Caki2 (cell line): ENCODE measurements around the gene BAZ2B. TPM values are rescaled to one million over a fixed set of nuclear protein-coding genes. Genes with fewer than 3 reads are reported as not detected.

ENCODE experiments used
- DNase-seq: peaks from one replicate; pipeline ENCODE4 v3.0.0-alpha.2; 2015; ENCODE audit warnings: low read depth
- in situ Hi-C: cut with HindIII; loops from 2 replicates; pipeline ENCODE4 v1.10.0; 2016; ENCODE audit warnings: low sequenced_read_pairs, low pct_unique_long_range_greater_than_20kb, mixed read lengths
- total RNA-seq: library from RNA; depleted of rRNA; stranded (reverse); fragments of >200 nt; shearing (Covaris generic); gene quantifications from 2 replicates; pipeline ENCODE4 v1.2.3, GENCODE V29; 2014; ENCODE audit warnings: low replicate concordance

BAZ2B gene
- total RNA-seq, 1 experiment from 2014 or later: 8.4 TPM

DNA sequence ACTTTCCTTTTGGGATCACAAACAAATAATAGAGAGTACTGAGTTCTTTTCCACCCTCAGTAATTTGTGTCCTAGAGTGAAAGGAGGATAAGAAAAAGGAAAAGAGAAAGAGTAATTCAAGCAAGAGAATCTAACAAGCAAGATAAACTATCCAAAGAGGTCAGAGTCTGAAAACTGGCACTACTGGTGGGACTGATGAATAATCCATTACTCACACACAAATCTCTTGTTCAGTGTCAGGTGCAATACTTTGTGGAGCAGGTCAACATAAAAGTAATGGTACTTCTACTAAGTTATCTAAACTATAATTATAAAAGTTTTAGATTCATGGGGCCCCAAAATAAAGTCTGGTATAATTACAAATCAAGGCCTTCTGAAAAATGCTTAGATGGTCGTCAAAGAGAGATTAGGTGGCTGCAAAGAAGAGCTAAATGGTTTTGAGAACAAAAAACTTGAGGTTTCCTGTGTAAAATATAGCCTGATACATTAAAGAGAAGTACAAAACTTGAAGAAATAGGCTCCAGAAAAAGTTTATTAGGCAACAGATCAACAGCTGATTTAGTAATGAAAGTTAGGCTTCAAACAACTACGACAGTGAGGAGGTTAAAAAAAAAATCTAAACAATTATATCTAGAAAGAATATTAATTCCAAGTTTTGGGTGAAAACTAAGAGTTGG is 109.4 kb downstream of the BAZ2B start:
- in situ Hi-C loops: no loop called here
- DNase-seq: peak; percentile 14

DNA sequence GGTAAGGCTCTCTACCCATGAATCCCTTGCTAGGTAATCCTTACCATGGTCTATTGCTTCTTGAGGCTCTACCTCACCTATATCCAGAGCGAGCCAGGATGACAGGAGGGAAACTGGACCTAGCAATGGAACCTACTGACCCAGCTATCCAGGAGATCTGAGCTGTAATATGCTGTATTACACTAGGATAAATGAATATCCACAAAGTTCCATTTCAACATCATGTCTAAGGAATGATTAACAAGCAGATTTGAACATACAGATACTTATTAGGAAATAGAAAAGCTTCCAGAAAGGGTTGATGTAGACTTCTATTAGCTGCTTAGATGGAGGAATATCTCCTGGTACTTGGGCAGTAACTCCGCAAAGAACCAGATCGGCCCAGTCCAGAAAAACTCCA is 110.1 kb downstream of the BAZ2B start:
- no peak for DNase-seq
- in situ Hi-C loops: no loop called here

DNA sequence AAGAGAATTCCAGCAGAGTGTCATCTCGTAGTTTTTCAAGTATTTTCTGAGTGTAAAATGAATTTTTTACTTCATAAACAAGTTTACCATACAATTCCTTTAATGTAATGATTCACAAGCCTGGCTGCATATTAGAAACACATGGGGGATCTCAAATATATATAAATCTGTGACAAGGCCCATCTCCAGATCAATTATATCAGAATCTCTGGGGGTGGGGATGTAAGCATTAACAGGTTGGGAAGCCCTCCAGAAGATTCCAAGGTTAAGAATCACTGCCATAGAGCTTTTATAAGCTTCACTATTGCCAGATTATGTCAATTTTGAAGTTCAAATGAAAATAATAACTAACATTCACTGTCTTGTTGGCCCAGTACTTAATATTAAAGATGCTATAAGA is 111.2 kb downstream of the BAZ2B start:
- in situ Hi-C loops: no loop called here
- no peak for DNase-seq

DNA sequence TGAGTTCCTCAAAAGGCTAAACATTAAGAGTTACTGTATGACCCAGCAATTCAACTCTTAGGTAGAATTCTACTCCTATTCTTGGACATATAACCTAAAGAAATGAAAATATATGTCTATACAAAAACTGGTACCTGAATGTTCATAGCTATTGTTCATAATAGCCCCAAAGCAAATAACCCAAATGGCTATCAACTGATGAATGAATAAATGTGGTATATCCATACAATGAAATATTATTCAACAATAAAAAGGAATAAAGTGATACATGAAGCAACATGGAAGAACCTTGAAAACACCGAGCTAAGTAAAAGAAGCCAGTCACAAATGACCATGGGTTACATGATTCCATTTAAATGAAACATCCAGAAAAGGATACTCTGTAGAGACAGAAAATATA is 114.6 kb downstream of the BAZ2B start:
- in situ Hi-C loops: no loop called here
- DNase-seq: no peak

DNA sequence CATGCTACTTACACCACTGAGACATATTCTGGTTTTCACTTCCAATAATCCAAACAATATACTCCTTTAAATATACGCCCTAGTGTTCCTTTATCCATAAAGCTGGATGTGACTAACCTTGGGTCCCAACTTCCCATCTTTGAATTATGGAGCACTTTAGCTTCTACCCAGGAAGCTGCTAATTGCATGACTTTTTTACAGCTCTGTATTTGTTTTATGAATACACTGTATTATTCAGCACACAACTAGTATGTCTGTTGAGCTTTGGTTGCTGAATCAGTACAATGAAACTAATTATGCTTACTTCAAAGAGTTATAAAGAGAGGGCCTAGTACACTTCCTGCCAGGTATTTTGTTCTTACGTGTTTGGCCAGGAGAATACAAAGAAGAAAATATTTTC is 118.5 kb downstream of the BAZ2B start:
- in situ Hi-C loops: no loop called here
- no peak for DNase-seq

DNA sequence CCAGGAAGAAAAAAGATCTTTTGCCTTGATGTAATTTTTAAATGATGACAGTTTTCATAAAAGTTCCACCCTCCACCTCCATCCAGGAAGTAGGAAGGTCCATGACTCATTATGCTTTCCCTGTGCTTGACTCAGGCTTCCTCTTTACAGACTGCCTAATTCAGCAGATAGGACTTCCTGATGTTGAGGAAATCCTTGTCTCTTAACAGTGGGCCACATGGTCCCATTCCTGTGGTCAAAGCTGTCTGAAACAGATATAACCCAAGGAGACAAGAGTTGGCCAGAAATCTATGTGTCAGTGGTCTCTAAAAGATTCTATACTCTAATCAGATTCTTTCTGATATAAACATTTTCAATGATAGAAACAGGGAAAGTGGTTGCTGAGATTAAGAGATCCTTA is 119.1 kb downstream of the BAZ2B start:
- DNase-seq: peak; percentile 25
- in situ Hi-C loops: no loop called here

DNA sequence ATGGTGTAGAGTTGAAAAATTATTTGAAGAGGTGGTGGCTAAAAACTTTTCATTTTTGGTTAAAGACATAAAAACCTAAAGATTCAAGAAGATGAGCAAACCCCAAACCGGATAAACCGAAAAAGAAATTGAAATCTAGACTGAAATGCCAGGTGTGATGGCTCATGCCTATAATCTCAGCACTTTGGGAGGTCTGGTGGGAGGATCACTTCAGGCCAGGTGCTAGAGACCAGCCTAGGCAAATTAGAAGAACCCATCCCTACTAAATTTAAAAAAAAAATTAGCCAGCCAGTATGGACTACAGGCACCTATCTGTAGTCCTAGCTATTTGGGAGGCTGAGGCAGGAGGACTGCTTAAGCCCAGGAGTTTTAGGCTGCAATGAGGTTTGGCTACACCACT is 126.9 kb downstream of the BAZ2B start:
- in situ Hi-C loops: no loop called here
- DNase-seq: no peak

DNA sequence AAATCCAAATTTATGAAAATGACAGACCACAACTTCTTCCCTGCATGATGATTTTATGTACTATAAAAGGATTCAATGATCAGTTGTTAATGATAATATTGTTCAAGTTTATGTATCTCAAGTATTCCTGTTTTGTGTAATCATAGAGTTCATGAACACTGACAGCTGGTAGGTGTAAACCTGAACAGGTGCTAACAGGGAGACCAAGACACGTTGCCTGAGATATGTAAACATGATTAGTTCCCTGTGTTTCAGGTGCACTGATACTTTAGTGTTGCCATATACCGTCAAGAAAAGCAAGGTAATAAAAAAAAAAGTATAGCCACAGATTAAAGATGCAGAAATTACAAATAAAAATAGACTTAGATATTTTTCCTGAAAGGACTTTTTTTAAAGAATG is 131.8 kb downstream of the BAZ2B start:
- in situ Hi-C loops: no loop called here
- DNase-seq: no peak

DNA sequence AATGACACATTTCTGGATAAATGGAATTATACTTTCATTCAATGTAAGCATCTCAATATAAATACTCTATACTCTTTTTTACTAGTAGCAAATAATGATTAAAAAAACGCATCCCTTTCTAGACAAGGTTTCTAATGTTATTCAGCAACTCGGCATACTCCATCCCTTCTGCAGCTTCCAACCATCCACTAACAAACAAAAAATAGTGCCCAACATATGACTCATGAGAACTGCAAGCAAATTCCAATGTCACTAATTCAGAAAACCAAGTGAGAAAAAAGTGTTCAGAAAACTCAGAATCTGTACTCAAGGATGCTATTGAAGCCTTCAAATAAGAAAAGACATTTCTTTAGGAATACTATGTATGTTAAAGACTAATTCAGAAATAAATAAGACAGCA is 140.0 kb downstream of the BAZ2B start:
- in situ Hi-C loops: no loop called here

DNA sequence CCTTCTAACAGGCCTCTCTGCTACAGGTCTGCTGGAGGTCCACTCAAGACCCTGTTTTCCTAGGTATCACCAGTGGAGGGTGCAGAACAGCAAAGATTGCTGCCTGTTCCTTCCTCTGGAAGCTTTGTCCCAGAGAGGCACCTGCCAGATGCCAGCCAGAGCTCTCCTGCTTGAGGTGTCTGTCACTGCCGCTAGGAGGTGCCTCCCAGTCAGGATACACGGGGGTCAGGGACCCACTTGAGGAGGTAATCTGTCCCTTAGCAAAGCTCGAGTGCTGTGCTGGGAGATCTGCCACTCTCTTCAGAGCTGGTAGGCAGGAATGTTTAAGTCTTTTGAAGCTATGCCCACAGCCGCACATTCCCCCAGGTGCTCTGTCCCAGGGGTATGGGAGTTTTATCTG is 140.6 kb downstream of the BAZ2B start:
- in situ Hi-C loops: no loop called here
- no peak for DNase-seq

More for the DNA sequence above, 140.0 kb downstream of the BAZ2B start:
- DNase-seq: no peak

DNA sequence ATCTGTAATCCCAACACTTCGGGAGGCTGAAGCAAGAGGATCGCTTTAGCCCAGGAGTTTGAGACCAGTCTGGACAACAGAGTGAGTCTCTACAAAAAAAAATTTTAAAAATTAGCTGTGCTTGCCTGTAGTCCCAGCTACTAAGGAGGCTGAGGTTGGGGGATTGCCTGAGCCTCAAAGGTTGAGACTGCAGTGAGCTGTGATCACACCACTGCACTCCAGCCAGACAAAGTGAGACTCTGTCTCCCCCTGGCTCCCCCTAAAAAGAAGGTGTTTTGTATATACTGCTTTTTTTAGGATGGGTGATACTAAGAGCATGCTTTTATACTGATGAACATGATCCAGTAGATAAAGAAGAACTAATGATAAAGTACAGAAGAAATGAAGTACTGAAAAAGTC is 145.0 kb downstream of the BAZ2B start:
- DNase-seq: no peak
- in situ Hi-C loops: no loop called here

DNA sequence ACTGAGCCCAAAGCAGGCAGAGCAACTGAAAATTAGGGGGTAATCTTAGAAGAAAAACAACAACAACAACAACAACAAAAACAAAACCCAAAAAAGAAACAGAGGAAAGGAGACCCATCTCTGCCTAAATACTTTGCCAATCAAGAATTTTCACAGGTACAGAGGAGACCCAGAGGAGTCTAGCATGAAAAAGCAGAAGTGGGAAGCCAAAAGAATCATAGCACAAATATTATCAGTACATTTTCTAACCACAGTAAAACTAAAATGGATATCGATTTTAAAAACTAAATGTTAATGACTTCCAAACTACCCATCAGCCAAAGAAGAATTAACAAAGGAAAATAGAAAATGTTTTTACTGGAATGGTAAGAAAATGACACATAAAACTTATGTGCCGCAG is 148.1 kb downstream of the BAZ2B start:
- DNase-seq: no peak
- in situ Hi-C loops: no loop called here

DNA sequence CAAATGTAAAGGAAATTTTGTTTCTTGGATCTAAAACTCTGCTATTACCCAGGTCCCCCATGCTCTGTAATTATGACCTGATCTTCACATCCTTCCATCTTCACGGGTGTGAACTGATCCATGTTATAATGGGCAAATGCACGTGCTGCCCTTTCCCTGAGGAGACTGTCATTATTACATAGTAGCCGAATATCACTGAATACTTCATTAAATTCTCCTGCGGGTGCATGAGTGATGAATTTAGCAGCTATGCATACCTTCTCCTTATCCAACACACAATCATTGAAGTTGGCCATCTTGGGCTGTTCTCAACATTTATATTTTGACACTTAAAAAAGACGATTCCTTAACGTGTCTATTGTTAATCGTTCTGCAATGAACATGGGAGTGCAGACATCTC is 153.4 kb downstream of the BAZ2B start:
- no peak for DNase-seq
- in situ Hi-C loops: no loop called here

DNA sequence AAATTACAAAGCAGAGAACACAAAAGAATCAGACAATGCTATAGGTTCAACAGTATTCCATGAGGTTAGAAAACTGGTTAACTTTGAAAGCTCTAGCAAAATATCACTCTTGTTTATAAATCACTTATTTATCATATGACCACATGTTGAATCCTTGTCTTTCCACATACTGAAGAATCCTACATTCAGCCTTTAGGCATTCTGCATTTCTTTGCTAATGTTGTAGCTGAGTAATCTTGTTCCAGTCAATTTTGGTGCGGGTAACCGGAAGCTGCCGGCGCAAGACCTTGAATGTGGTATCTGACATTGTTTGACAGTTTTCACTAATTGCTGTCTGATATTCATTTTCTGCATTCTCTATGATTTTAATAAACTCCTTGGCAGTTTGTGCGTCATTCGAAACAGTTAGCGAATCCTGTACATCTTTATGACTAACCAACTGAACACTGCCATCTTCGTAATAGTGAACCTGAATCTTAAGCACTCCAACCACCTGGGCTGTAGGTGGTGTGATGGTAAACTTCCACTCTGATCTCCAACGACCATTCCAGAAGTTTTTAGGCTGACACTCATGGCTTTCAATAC is 154.1 kb downstream of the BAZ2B start:
- DNase-seq: no peak
- in situ Hi-C loops: no loop called here

DNA sequence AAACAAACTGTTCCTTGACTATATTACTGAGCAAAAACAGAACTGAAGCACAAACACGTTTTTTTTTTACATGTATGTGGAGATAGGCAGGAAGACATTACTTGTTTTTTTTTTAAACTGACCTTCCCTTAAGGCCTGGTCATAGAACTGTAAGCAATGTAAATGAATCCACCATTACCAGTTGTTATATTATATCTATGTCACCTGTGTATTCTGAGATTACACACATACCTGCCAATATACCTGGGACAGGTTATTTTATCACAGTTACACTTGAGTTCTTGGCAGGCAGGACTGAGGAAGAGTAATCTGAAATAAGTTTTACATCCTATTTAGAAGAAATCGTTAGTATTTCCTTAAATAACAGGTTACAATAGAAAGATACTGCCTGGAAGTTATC is 155.3 kb downstream of the BAZ2B start:
- in situ Hi-C loops: no loop called here
- DNase-seq: no peak

DNA sequence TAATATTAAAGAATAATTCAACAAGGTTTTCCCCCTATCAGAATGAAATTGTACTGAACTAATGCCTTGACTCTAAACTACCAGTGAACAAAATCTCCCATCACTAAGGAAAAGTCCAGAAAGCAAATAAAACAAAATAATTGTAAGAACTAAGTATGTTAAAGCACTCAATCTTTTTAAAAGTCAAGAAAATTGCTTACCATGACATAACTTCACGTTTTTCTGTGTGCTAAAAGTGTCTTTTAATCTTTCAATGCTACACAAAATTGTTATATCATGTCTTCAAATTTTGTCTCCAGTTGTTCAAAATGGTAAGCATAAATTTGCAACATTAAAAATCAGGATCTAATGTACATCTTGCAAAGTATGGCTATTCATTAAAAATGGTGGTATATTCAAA is 156.1 kb downstream of the BAZ2B start:
- no peak for DNase-seq
- in situ Hi-C loops: no loop called here

DNA sequence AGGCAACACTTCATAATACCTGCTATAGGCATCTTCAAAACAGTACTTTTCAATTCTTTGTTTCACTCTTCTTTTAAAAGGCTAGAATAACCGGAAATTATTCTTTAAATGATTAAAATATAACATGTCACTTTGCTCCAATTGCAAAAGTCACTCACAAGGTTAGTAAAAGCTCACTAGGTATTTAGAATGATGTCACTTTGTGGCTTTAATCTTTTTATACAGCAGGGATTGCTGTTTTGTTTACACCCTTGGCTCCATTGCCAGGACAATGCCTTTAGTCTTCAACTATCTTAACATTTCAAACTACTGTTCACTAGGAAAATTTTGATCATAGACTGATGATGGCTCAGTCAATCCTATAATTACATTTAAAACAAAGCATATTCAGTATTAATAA is 157.1 kb downstream of the BAZ2B start:
- in situ Hi-C loops: no loop called here
- no peak for DNase-seq

DNA sequence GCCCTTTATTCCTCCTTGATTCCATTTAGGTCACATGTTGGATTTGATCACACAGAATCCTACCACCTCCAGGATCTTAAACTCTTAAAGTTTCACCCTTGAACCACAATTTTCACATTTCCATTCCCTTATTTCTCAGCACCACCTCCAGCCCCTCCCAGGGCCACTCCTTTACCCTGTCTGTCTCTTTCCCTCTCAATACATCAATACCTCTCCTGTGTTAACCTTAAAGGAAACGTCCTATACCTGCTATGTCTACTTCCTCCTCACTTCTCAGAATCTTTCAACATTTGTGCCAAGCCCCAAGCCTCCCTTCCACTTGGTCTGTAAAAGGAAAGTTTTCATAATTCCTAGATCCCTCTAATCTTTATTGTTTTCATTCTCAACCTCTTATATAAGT is 158.8 kb downstream of the BAZ2B start:
- in situ Hi-C loops: no loop called here
- DNase-seq: no peak

DNA sequence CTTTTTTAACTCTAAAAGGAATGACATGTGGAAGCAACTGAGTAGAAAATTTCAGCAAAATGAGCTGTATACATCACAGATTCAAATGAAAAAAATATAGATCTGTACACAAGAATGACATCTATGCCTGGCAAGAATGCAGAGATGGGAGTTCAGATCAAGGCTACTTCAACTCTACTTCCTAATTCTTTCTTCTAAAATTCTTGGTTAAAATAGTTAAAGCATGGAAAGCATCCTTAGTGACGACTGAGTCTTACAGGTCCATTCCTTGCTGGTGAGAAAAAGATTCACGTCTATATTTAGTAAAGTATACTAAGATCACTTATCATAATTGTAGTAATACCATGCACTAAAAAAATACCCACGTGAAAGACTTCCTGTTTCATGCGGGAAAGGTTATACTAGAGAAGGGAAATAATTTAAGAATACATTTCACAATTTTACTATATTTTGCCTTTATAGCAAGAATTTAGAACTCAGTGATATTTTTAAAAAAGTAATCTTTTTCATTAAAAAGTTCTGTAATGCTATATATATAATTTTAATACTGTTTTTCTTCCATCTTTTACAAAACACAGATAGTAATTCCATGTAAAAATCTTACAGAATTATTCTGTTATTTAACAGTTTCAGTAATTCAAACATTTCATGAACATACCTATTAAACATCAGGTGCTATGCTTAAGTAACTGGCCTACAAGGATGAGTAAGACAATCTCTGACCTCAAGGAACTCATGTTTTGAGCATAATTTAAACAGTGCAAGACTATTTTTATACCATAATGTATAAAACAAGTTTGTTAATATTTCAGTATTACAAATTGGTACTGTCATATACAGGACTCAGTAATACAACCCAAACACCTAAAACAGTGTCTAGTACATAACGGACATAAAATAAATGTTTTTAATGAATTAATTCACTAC is 159.6 kb downstream of the BAZ2B start:
- in situ Hi-C loops: no loop called here
- no peak for DNase-seq
